GM10248 (cell line): ENCODE results near the gene HTR2A.

Experiments
- CTCF ChIA-PET: fragments of 300-600 bp; sonication (Branson Sonifier 250); formaldehyde crosslinking; extraction: SDS; loops from one replicate; lab custom pipeline; 2021; ENCODE audit warnings: antibody characterized with exemption; lab: Yijun Ruan, JAX
- POLR2A ChIA-PET: fragments of 350-650 bp; sonication (Branson Sonifier 250); formaldehyde crosslinking; extraction: SDS; loops from one replicate; lab custom pipeline; 2020; ENCODE audit warnings: antibody characterized with exemption; lab: Yijun Ruan, JAX
- DNase-seq: peaks from one replicate; pipeline ENCODE4 v3.0.0; 2012; ENCODE audit errors: extremely low spot score
- CTCF ChIP-seq: IDR thresholded peaks from 2 replicates; pipeline ENCODE4 v1.5.1; 2012; ENCODE audit warnings: mild to moderate bottlenecking, low read depth; ENCODE audit errors: extremely low read depth, missing control alignments, control extremely low read depth

The HTR2A gene

GRCh38 chr13:46855166-46855565 lies 41.7 kb downstream of the HTR2A start:
- peak; percentile 25 for DNase-seq
- TF ChIP-seq CTCF, result no peak
- ChIA-PET POLR2A (no interaction called here), CTCF (interaction anchor here (1.1 to 1.9 kb wide), 3 partner anchors 13 to 107 kb away, joined by 3 to 7 read pairs (median 4); no protein-coding TSS in a partner anchor)

- POLR2A ChIA-PET, result no interaction called here
- CTCF ChIA-PET, result interaction anchor here (1.0 to 1.8 kb wide), 5 partner anchors 13 to 42 kb away, joined by 3 to 5 read pairs (median 5); no protein-coding TSS in a partner anchor
- TF ChIP-seq CTCF, result no peak
- DNase-seq, result no peak
Measured at GRCh38 chr13:46852168-46852567, 44.7 kb downstream of the HTR2A start.

- CTCF ChIA-PET, result no interaction called here
- no peak for TF ChIP-seq CTCF
- no peak for DNase-seq
- POLR2A ChIA-PET, result no interaction called here
Measured at GRCh38 chr13:46850214-46850613, 46.6 kb downstream of the HTR2A start.

- POLR2A ChIA-PET, result no interaction called here
Measured at GRCh38 chr13:46846726-46847125, 50.1 kb downstream of the HTR2A start.

GRCh38 chr13:46845146-46845545 lies 51.7 kb downstream of the HTR2A start:
- ChIA-PET POLR2A (no interaction called here), CTCF (interaction anchor here (1.1 to 1.2 kb wide), 2 partner anchors 14 to 50 kb away, joined by 4 to 5 read pairs; no protein-coding TSS in a partner anchor)
- TF ChIP-seq CTCF, result no peak
- no peak for DNase-seq

More at GRCh38 chr13:46846726-46847125, 50.1 kb downstream of the HTR2A start:
- DNase-seq, result no peak
- no peak for TF ChIP-seq CTCF
- CTCF ChIA-PET, result interaction anchor here (1.0 to 3.0 kb wide), 6 partner anchors 8 to 136 kb away, joined by 3 to 15 read pairs (median 6); no protein-coding TSS in a partner anchor

- ChIA-PET CTCF (interaction anchor here (1.1 to 1.2 kb wide), 2 partner anchors 13 to 50 kb away, joined by 4 to 5 read pairs; no protein-coding TSS in a partner anchor), POLR2A (no interaction called here)
- DNase-seq, result no peak
- TF ChIP-seq CTCF, result no peak
Measured at GRCh38 chr13:46844431-46844830, 52.4 kb downstream of the HTR2A start.
